ENCODE measurements around the gene GRM1.

GRCh38 chr6:146028252-146028795, 538 bp upstream of the GRM1 start:
- TF ChIP-seq POLR2A (IDR thresholded peaks at IDR 0.05) = no peak
- TF ChIP-seq CTCF (IDR thresholded peaks at IDR 0.05) = no peak

All from adrenal gland (tissue), 5 donors.